ENCODE data around the gene CSNK2A3. TPM values are rescaled to one million over a fixed set of nuclear protein-coding genes. Genes with fewer than 3 reads are reported as not detected.

CSNK2A3 gene
- total RNA-seq, result 6.9 TPM

DNA sequence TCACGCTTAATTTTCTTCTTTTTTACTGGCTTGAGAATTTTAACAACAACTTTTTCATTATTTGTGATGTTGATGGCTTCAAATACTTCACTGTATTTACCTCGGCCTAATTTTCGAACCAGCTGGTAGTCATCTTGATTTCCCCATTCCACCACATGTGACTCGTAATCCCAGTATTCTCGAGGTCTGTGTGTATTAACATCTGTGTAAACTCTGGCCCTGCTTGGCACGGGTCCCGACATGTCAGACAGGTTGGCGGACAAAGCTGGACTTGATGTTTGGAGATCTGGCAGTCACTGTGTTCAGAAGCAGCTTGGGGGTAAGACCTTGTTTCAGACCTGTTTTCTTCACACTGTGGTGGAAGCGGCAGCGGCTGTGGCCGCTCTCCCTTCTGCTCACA, at the start of gene CSNK2A3:
TSS of gene CSNK2A3 (minus strand) at position 373 of the 400 bp plus-strand sequence. CDS start at position 242, 131 bp downstream.

Measured in diencephalon (tissue), 1 donor.